Natural killer cell (primary cell): ENCODE measurements around the gene DOCK11. TPM values are rescaled to one million over a fixed set of nuclear protein-coding genes. Genes with fewer than 3 reads are reported as not detected.

Source experiments
- ATAC-seq, 3 donors: fragments of 150-1000 bp in 2 of 3; fragments of 200-7000 bp in 1 of 3; cut with Tn5 transposase; 1 replicate in 1 of 3; 2 replicates in 2 of 3; pipeline ENCODE4 v1.10.0; 2021; ENCODE audit warnings: mild to moderate bottlenecking in 2 of 3, moderate library complexity in 2 of 3
- DNase-seq, 2 donors: peaks; one replicate each; pipeline versions ENCODE4 v3.0.0 to v3.0.0-alpha.2; 2013 to 2021; ENCODE audit warnings: mixed read lengths in 1 of 2
- H3K27ac ChIP-seq: one replicate; pipeline ENCODE4 v1.5.1; 2013; ENCODE audit warnings: mild to moderate bottlenecking, low read length
- H3K27me3 ChIP-seq: one replicate; pipeline ENCODE4 v1.6.1; 2013; ENCODE audit warnings: low read length; ENCODE audit not compliant: control insufficient read depth, insufficient read depth
- H3K36me3 ChIP-seq: one replicate; pipeline ENCODE4 v1.6.1; 2013; ENCODE audit warnings: low read length; ENCODE audit not compliant: control insufficient read depth, insufficient read depth
- H3K4me1 ChIP-seq: one replicate; pipeline ENCODE4 v1.6.1; 2013; ENCODE audit warnings: low read length; ENCODE audit not compliant: control insufficient read depth, insufficient read depth
- H3K4me3 ChIP-seq: one replicate; pipeline ENCODE4 v1.5.1; 2013; ENCODE audit warnings: low read length
- H3K9me3 ChIP-seq: one replicate; pipeline ENCODE4 v1.6.1; 2013; ENCODE audit warnings: low read length; ENCODE audit not compliant: control insufficient read depth, insufficient read depth
- H3K27ac Mint-ChIP-seq, 2 donors: one replicate each; pipeline ENCODE4 v1.8.0; 2022; ENCODE audit warnings: mild to moderate bottlenecking in 2 of 2, mixed read lengths in 2 of 2, moderate library complexity in 1 of 2
- H3K27me3 Mint-ChIP-seq, 2 donors: one replicate each; pipeline ENCODE4 v1.8.0; 2022; ENCODE audit warnings: low read depth in 2 of 2, mixed read lengths in 2 of 2
- H3K36me3 Mint-ChIP-seq: one replicate; pipeline ENCODE4 v1.8.0; 2022; ENCODE audit warnings: mixed read lengths
- H3K4me1 Mint-ChIP-seq, 2 donors: one replicate each; pipeline ENCODE4 v1.8.0; 2022; ENCODE audit warnings: mixed read lengths in 2 of 2
- H3K4me3 Mint-ChIP-seq: one replicate; pipeline ENCODE4 v1.8.0; 2022; ENCODE audit warnings: mild to moderate bottlenecking, moderate library complexity, mixed read lengths
- H3K9me3 Mint-ChIP-seq, 2 donors: one replicate each; pipeline ENCODE4 v1.8.0; 2022; ENCODE audit warnings: mixed read lengths in 2 of 2
- WGBS: methylation state at CpG from one replicate; pipeline ENCODE4 v1.1.7; 2013; ENCODE audit warnings: missing lambda C conversion rate; ENCODE audit not compliant: insufficient coverage; 5-methylcytosine and 5-hydroxymethylcytosine counted together
- intact Hi-C: fragments of 100-400 bp; cut with micrococcal nuclease; formaldehyde crosslinking; loops from one replicate; pipeline ENCODE4 v1.14.2; 2022
- total RNA-seq, 4 donors: library from RNA; stranded (reverse); fragments of 120-200 nt in 1 of 4; gene quantifications; one replicate each; pipeline versions ENCODE4 v1.2.3 to v1.2.4, GENCODE V29; 2013 to 2022
- TF ChIP-seq, protein P1 (sequence below): fragments of 200-600 bp; IDR thresholded peaks from one replicate; pipeline ENCODE4 v1.8.0; 2022; ENCODE audit warnings: antibody characterized with exemption

Gene DOCK11
- total RNA-seq, 3 donors from 2014 or later (not counting 1 experiment from before 2014, with no cell fraction given): 108 to 130 (median 117) TPM

DNA sequence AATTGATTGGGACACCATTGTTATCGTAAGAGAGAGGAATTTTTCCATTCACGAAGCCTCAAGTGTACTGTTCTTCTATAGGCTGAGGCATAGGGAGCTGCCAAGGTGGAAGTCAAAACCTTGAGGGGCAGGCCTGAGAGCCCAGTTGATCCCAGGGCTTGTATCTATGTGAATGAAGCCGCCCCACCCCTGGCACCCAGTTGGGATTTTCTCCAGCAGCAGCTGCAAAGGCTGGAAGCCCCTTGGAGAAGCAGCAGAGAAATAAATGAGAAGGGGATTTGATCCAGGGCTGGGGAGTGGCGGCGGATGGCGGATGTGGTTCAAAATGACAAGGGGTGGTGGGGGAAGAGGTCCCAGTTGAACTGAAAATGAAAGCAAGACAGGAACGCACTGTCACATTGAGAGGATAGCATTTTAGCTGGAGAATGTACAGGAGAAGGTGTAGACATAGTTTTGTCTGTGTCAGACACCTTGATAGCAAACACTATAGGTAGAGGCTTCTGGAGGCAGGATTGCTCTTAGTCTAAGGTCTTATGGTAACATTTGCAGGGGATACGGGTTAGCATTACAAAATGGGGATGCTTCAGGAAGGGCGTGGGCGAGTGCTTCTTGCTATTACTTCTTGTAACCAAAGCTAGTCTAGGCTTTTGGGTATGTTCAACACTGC lies 32.6 kb downstream of the DOCK11 start:
- peaks cover 51% of the 10 kb centered on the region for H3K4me1 ChIP-seq
- no peaks in the 10 kb centered on the region for H3K27me3 Mint-ChIP-seq
- no peaks in the 10 kb centered on the region for H3K36me3 ChIP-seq
- ATAC-seq (peak; percentile 76 to 83 (median 81)), DNase-seq (peak; percentile 31 to 79)
- H3K9me3 ChIP-seq: no peaks in the 10 kb centered on the region
- no peaks in the 10 kb centered on the region for H3K36me3 Mint-ChIP-seq
- H3K4me3 Mint-ChIP-seq: peak overlapping the region; percentile 88
- H3K4me3 ChIP-seq: peak overlapping the region; percentile 46
- H3K4me1 Mint-ChIP-seq: peaks cover 52 to 68% of the 10 kb centered on the region in 2 donors
- peaks cover 0 to 3% of the 10 kb centered on the region in 2 donors for H3K9me3 Mint-ChIP-seq
- WGBS: 15% methylated on average over 10 of the region's 10 CpGs
- intact Hi-C loops: no loop called here
- peak overlapping the region; percentile 86 to 92 for H3K27ac Mint-ChIP-seq
- H3K27me3 ChIP-seq: no peaks in the 10 kb centered on the region
- TF ChIP-seq, protein P1, sequence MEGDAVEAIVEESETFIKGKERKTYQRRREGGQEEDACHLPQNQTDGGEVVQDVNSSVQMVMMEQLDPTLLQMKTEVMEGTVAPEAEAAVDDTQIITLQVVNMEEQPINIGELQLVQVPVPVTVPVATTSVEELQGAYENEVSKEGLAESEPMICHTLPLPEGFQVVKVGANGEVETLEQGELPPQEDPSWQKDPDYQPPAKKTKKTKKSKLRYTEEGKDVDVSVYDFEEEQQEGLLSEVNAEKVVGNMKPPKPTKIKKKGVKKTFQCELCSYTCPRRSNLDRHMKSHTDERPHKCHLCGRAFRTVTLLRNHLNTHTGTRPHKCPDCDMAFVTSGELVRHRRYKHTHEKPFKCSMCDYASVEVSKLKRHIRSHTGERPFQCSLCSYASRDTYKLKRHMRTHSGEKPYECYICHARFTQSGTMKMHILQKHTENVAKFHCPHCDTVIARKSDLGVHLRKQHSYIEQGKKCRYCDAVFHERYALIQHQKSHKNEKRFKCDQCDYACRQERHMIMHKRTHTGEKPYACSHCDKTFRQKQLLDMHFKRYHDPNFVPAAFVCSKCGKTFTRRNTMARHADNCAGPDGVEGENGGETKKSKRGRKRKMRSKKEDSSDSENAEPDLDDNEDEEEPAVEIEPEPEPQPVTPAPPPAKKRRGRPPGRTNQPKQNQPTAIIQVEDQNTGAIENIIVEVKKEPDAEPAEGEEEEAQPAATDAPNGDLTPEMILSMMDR: no peak
- H3K27ac ChIP-seq: peak overlapping the region; percentile 94

DNA sequence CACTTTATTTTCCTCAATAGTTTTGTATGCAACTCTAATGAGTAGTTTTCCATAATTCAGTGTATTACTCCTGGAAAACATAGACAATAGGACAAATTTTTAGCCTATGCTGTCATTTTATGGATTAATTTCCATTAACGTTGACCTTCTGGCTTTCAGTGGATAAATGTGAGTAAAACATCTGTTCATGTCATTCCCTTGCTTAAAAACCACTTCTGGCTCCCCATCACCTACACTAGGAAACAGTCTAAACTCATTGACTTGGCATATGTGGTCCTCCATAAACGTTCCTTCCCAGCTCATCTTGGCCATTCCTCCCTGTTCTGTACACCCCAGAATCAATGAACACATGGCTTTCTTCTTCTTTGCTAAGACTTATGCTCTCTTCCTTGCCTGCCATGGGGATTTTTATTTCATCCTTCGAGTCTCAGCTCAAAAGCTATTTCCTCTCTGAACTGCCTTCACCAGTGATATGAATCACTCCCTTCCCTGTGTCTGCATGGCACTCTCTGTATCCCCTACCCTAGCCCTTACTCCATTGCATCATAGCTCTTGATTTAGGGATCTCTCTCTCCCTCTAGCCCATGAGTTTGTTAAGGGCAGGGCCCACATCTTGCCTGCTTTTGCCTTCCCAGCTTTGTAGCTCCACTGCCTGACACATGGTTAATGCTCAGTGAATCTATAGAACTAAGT lies 34.8 kb downstream of the DOCK11 start:
- peak overlapping the region; percentile 94 for H3K27ac ChIP-seq
- Mint-ChIP-seq H3K4me1 (peaks cover 38 to 59% of the 10 kb centered on the region in 2 donors), H3K27me3 (no peaks in the 10 kb centered on the region), H3K9me3 (peaks cover 0 to 3% of the 10 kb centered on the region in 2 donors), H3K27ac (peak overlapping the region; percentile 86 to 92), H3K36me3 (no peaks in the 10 kb centered on the region), H3K4me3 (peak overlapping the region; percentile 30)
- 33% methylated on average over 2 of the region's 3 CpGs for WGBS
- H3K4me1 ChIP-seq: peaks cover 40% of the 10 kb centered on the region
- TF ChIP-seq, protein P1: no peak
- H3K27me3 ChIP-seq: no peaks in the 10 kb centered on the region
- DNase-seq: peak in 1 of 2 donors; percentile 37
- no peaks in the 10 kb centered on the region for H3K36me3 ChIP-seq
- H3K4me3 ChIP-seq: no peak overlapping the region
- no peaks in the 10 kb centered on the region for H3K9me3 ChIP-seq
- ATAC-seq: peak in 1 of 3 donors; percentile 10
- intact Hi-C loops: no loop called here

DNA sequence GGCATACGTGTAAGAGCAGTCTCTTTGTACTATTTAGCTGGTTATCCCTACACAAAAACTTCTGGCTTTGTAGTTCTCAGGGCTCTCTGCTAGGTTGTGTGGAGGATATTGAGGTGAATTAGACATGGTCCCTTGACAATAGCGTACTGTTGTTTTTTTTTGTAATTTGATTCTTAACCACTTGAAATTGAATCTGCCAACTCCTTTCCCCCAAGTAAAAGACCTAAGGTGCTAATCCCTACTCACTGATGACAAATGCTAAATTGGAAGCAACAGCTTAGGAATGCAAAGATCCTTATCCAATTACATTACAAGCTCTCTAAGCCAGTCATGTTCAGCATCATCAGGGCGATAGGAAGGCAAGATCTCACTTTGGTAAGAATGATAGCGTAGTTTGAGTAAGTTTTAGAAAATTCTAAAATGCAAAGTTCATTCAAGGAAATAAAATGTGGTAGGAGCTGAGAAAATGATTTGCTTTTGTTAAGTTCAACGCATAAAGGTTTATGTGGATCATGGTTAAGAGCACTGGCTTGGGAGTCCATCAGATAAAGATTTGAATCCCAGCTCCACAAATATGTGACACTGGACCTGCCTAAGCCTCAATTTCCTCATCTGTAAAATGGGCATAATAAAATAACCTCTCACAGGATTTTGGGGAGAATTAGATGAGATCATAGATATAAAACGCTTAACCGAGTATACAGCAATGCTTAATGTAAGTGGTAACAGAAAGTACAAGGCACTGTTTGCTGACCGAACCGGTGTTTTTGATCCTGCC lies 39.3 kb downstream of the DOCK11 start:
- H3K9me3 ChIP-seq: no peaks in the 10 kb centered on the region
- H3K36me3 ChIP-seq: no peaks in the 10 kb centered on the region
- no peak for DNase-seq
- ATAC-seq: no peak
- H3K27ac ChIP-seq: no peak overlapping the region
- Mint-ChIP-seq H3K4me3 (no peak overlapping the region), H3K27ac (peak overlapping the region; percentile 81 to 94), H3K27me3 (no peaks in the 10 kb centered on the region), H3K9me3 (peaks cover 0 to 3% of the 10 kb centered on the region in 2 donors), H3K36me3 (no peaks in the 10 kb centered on the region), H3K4me1 (peaks cover 44 to 58% of the 10 kb centered on the region in 2 donors)
- H3K27me3 ChIP-seq: no peaks in the 10 kb centered on the region
- intact Hi-C loops: no loop called here
- TF ChIP-seq, protein P1: no peak
- no peak overlapping the region for H3K4me3 ChIP-seq
- peaks cover 34% of the 10 kb centered on the region for H3K4me1 ChIP-seq
- 93% methylated on average over 5 of the region's 9 CpGs for WGBS
